Measurements from ENCODE around the gene KCNIP3.

The KCNIP3 gene

GRCh38 chr2:95318431-95319220, 21.5 kb downstream of the KCNIP3 start:
- Mint-ChIP-seq H3K4me1 (peaks cover 2% of the 10 kb centered on the region), H3K36me3 (no peaks in the 10 kb centered on the region), H3K27me3 (peaks cover 13% of the 10 kb centered on the region), H3K27ac (no peak overlapping the region), H3K9me3 (no peaks in the 10 kb centered on the region), H3K4me3 (no peak overlapping the region)
- no peak for ATAC-seq (ENCODE audit: low read depth)
- no peak for DNase-seq (ENCODE audit: low spot score in 2 of 2)

- no peak for DNase-seq (ENCODE audit: low spot score in 2 of 2)
- no peak for ATAC-seq (ENCODE audit: low read depth)
- no peak overlapping the region for H3K27ac Mint-ChIP-seq
- peaks cover 2% of the 10 kb centered on the region for H3K4me1 Mint-ChIP-seq
- peaks cover 8% of the 10 kb centered on the region for H3K27me3 Mint-ChIP-seq
- no peaks in the 10 kb centered on the region for H3K36me3 Mint-ChIP-seq
- no peak overlapping the region for H3K4me3 Mint-ChIP-seq
- H3K9me3 Mint-ChIP-seq: no peaks in the 10 kb centered on the region
Observed at GRCh38 chr2:95319481-95320343, 22.6 kb downstream of the KCNIP3 start.

DNA sequence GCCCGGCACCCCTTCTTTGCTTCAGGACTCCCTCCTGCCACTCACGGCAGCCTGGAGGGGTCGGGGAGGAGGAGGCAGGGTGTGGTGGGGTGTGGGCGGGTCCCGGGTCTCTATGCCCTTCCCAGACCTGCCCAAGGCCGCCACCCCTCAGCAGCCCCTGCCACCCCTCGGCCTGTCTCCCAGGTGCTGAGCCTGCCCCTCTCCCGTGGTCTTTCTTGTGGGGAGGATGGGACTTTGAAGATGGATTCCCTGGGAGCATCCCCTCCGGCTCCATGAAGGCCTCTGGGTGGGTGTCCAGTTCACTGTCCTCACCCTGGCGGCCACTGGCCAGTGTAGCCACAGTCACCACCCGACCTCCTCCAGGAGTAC, 23.2 kb downstream of the KCNIP3 start:
- H3K4me1 Mint-ChIP-seq: peaks cover 2% of the 10 kb centered on the region
- peaks cover 6% of the 10 kb centered on the region for H3K27me3 Mint-ChIP-seq
- no peaks in the 10 kb centered on the region for H3K9me3 Mint-ChIP-seq
- no peak for ATAC-seq (ENCODE audit: low read depth)
- no peak for DNase-seq (ENCODE audit: low spot score in 2 of 2)
- no peaks in the 10 kb centered on the region for H3K36me3 Mint-ChIP-seq
- H3K4me3 Mint-ChIP-seq: no peak overlapping the region
- H3K27ac Mint-ChIP-seq: no peak overlapping the region

DNA sequence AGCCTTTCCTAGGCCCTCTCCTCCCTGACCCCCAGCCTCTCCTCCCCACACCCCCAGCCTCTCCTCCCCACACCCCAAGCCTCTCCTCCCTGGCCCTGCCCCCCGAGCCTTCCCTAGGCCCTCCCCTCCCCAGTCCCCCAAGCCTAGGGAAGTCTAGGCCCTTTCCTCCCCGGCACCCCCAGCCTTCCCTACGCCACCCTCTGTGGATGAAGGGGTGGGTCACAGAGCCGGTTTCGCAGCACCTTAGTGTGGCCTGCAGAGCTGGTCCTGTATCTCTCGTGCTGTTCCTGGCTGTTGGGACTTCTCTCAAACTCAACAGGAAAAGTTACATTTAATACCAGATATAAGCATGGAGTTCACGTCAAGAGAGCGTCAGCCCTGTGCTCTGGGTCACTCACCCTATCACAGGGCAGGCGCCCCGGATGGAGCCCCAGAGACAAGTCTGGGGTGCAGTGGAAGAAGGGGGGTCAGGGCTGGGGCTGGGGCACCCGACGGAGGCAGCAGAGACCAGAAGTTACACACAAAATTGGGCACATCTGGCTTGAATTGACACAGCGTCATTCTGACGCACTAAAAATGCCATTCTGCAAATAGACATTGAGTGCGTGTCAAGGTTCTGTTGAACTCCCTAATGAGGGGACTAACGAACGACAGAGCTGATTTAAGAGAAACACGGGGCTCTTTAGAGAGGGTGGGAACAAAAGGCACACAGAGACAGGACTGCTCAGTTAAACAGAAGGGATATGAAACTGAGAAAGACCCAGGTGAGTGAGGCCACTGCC, 24.0 kb downstream of the KCNIP3 start:
- Mint-ChIP-seq H3K27me3 (peaks cover 6% of the 10 kb centered on the region), H3K4me1 (peaks cover 2% of the 10 kb centered on the region), H3K9me3 (peaks cover 4% of the 10 kb centered on the region), H3K27ac (no peak overlapping the region), H3K36me3 (no peaks in the 10 kb centered on the region), H3K4me3 (no peak overlapping the region)
- DNase-seq (ENCODE audit: low spot score in 2 of 2) (no peak), ATAC-seq (ENCODE audit: low read depth) (no peak)

GRCh38 chr2:95323347-95324155, 26.4 kb downstream of the KCNIP3 start:
- peaks cover 4% of the 10 kb centered on the region for H3K9me3 Mint-ChIP-seq
- no peak overlapping the region for H3K27ac Mint-ChIP-seq
- DNase-seq (ENCODE audit: low spot score in 2 of 2) (no peak), ATAC-seq (ENCODE audit: low read depth) (no peak)
- no peaks in the 10 kb centered on the region for H3K36me3 Mint-ChIP-seq
- H3K27me3 Mint-ChIP-seq: peaks cover 3% of the 10 kb centered on the region
- no peak overlapping the region for H3K4me3 Mint-ChIP-seq
- peaks cover 3% of the 10 kb centered on the region for H3K4me1 Mint-ChIP-seq

- Mint-ChIP-seq H3K27me3 (no peaks in the 10 kb centered on the region), H3K4me1 (peaks cover 2% of the 10 kb centered on the region), H3K36me3 (no peaks in the 10 kb centered on the region), H3K4me3 (no peak overlapping the region), H3K27ac (no peak overlapping the region), H3K9me3 (peaks cover 4% of the 10 kb centered on the region)
- no peak for DNase-seq (ENCODE audit: low spot score in 2 of 2)
- no peak for ATAC-seq (ENCODE audit: low read depth)
Observed at GRCh38 chr2:95325026-95325425, 27.9 kb downstream of the KCNIP3 start.

DNA sequence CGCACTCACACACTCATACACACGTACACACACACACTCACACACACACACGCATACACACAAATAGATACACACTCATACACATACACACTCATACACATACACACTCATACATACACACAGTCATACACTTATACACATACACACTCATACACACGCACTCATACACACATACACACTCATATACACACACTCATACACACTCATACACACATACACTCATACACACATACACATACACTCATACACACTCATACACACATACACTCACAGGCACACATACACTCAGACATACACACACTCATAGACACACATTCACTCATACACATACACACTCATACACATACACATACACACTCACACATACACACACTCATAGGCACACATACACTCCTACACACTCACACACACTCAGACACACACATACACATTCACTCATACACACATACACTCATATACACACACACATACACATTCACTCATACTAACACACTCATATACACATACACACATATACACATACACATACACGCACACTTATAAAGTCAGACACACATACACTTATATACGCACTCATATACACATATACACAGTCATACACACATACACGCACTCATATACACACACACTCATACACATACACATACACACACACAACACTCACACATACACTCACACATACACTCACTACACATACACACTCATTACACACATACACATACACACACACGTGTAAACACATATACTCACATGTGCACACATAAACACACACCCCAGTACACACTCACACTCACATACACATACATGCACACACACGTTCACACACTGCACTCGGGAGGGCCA, 28.7 kb downstream of the KCNIP3 start:
- ATAC-seq (ENCODE audit: low read depth) (no peak), DNase-seq (ENCODE audit: low spot score in 2 of 2) (no peak)
- H3K36me3 Mint-ChIP-seq: no peaks in the 10 kb centered on the region
- peaks cover 4% of the 10 kb centered on the region for H3K9me3 Mint-ChIP-seq
- peaks cover 2% of the 10 kb centered on the region for H3K4me1 Mint-ChIP-seq
- H3K4me3 Mint-ChIP-seq: no peak overlapping the region
- H3K27me3 Mint-ChIP-seq: peaks cover 1% of the 10 kb centered on the region
- no peak overlapping the region for H3K27ac Mint-ChIP-seq

DNA sequence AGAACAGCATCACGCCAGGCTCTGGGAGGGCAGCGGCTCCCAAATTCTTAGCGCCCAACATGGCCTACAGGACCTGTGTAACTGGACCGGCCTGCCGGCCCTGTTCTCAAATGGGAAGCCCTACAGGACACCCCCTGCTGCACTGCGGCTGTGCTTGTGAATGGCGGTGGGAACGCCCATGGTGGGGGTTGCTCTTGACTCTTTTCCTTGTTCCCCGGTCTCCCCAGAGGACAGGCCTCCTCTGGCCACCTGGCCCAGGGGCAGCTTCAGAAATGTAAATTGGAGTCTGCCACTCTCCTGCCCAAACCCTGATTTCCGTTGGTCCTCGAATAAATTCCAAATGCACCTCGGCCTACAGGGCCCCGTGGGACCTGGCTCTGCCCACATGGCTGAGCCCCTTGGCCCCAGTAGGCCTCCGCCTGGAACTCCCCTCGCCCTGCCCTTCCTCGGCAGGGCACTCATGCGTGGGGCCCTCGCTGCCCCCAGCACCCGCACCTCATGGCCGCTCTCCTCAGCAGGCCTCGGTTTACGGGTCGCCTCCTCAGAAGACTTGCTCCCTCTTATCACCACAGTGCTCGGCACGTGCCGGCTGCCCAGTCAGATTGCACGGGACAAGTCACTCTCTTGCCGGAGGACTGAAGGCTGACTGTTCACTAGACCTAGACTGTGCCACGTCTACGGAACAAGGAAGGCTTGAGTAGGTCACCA, 29.4 kb downstream of the KCNIP3 start:
- no peak for ATAC-seq (ENCODE audit: low read depth)
- Mint-ChIP-seq H3K4me1 (peaks cover 2% of the 10 kb centered on the region), H3K36me3 (no peaks in the 10 kb centered on the region), H3K27me3 (peaks cover 2% of the 10 kb centered on the region), H3K4me3 (no peak overlapping the region), H3K27ac (no peak overlapping the region), H3K9me3 (peaks cover 4% of the 10 kb centered on the region)
- no peak for DNase-seq (ENCODE audit: low spot score in 2 of 2)

- Mint-ChIP-seq H3K4me3 (no peak overlapping the region), H3K27ac (no peak overlapping the region), H3K27me3 (peaks cover 2% of the 10 kb centered on the region), H3K9me3 (peaks cover 4% of the 10 kb centered on the region), H3K4me1 (peaks cover 2% of the 10 kb centered on the region), H3K36me3 (no peaks in the 10 kb centered on the region)
- ATAC-seq (ENCODE audit: low read depth): no peak
- DNase-seq (ENCODE audit: low spot score in 2 of 2): no peak
Observed at GRCh38 chr2:95327861-95328260, 30.7 kb downstream of the KCNIP3 start.

GRCh38 chr2:95328358-95329125, 31.4 kb downstream of the KCNIP3 start:
- Mint-ChIP-seq H3K27ac (no peak overlapping the region), H3K4me3 (no peak overlapping the region), H3K4me1 (peaks cover 2% of the 10 kb centered on the region), H3K27me3 (peaks cover 2% of the 10 kb centered on the region), H3K9me3 (peaks cover 4% of the 10 kb centered on the region), H3K36me3 (no peaks in the 10 kb centered on the region)
- ATAC-seq (ENCODE audit: low read depth) (no peak), DNase-seq (ENCODE audit: low spot score in 2 of 2) (no peak)

DNA sequence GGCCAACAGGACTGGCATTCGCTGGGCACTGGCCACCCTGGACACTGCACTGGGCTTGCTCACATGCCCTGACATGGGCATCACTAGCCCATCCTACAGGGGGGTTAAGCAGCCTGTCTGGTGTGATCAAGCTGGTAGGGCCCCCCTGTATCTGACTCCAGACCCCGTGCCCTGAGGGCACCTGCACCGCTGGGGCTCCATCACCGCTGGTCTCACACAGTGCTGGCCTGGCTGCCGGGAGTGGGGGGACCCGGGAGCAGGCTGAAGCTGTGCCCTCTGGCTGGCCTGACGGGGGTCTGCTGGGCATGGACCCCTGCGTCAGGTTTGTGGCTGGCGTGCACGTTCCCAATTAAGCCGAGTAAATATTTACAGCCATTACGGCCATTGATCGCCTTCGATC, 32.3 kb downstream of the KCNIP3 start:
- H3K27ac Mint-ChIP-seq: no peak overlapping the region
- H3K36me3 Mint-ChIP-seq: no peaks in the 10 kb centered on the region
- H3K9me3 Mint-ChIP-seq: peaks cover 4% of the 10 kb centered on the region
- DNase-seq (ENCODE audit: low spot score in 2 of 2) (no peak), ATAC-seq (ENCODE audit: low read depth) (no peak)
- H3K4me3 Mint-ChIP-seq: no peak overlapping the region
- peaks cover 2% of the 10 kb centered on the region for H3K27me3 Mint-ChIP-seq
- peaks cover 2% of the 10 kb centered on the region for H3K4me1 Mint-ChIP-seq

Data from memory B cell (primary cell).